H9 (cell line): ENCODE data around the gene INPP5A. TPM values are rescaled to one million over a fixed set of nuclear protein-coding genes. Genes with fewer than 3 reads are reported as not detected.

Source experiments
- DNase-seq: peaks from one replicate; pipeline ENCODE4 v3.0.0-alpha.2; 2017
- H2AFZ ChIP-seq: one replicate; pipeline ENCODE4 v1.6.1; 2013; ENCODE audit warnings: mild to moderate bottlenecking, low read length, control low read depth, moderate library complexity
- H2AK5ac ChIP-seq: 2 replicates; pipeline ENCODE4 v1.6.1; 2013; ENCODE audit warnings: low read length, control low read depth, mixed read lengths; ENCODE audit not compliant: insufficient read length
- H2BK120ac ChIP-seq: one replicate; pipeline ENCODE4 v1.6.1; 2013; ENCODE audit warnings: low read depth, mild to moderate bottlenecking, low read length, control low read depth, inconsistent platforms; ENCODE audit not compliant: poor library complexity, severe bottlenecking
- H2BK12ac ChIP-seq: 2 replicates; pipeline ENCODE4 v1.6.1; 2013; ENCODE audit warnings: low read length, control low read depth, mixed read lengths, low read depth; ENCODE audit not compliant: insufficient read length
- H2BK15ac ChIP-seq: 2 replicates; pipeline ENCODE4 v1.6.1; 2013; ENCODE audit warnings: low read depth, low read length, control low read depth
- H2BK20ac ChIP-seq: one replicate; pipeline ENCODE4 v1.6.1; 2013; ENCODE audit warnings: low read depth, mild to moderate bottlenecking, low read length, control low read depth, inconsistent platforms; ENCODE audit not compliant: poor library complexity, severe bottlenecking
- H2BK5ac ChIP-seq: 2 replicates; pipeline ENCODE4 v1.6.1; 2013; ENCODE audit warnings: low read length, control low read depth, mixed read lengths; ENCODE audit not compliant: insufficient read length
- H3K14ac ChIP-seq: 2 replicates; pipeline ENCODE4 v1.6.1; 2013; ENCODE audit warnings: low read length, control low read depth; ENCODE audit not compliant: insufficient read depth
- H3K18ac ChIP-seq: 2 replicates; pipeline ENCODE4 v1.6.1; 2013; ENCODE audit warnings: low read depth, mild to moderate bottlenecking, mixed read lengths, low read length, control low read depth; ENCODE audit not compliant: insufficient read length
- H3K23ac ChIP-seq: 2 replicates; pipeline ENCODE4 v1.6.1; 2013; ENCODE audit warnings: low read length, control low read depth, mixed read lengths, low read depth; ENCODE audit not compliant: insufficient read length
- H3K23me2 ChIP-seq: 2 replicates; pipeline ENCODE4 v1.6.1; 2013; ENCODE audit warnings: low read depth, mild to moderate bottlenecking, mixed read lengths, low read length, control low read depth; ENCODE audit not compliant: insufficient read length, poor library complexity, severe bottlenecking
- H3K27ac ChIP-seq: 2 replicates; pipeline ENCODE4 v1.5.1; 2013; ENCODE audit warnings: low read length, control low read depth, mixed read lengths, low read depth; ENCODE audit not compliant: insufficient read length
- H3K27me3 ChIP-seq: 2 replicates; pipeline ENCODE4 v1.6.1; 2013; ENCODE audit warnings: low read length, control low read depth, inconsistent platforms; ENCODE audit not compliant: insufficient read depth
- H3K4ac ChIP-seq: 2 replicates; pipeline ENCODE4 v1.6.1; 2013; ENCODE audit warnings: low read depth, mild to moderate bottlenecking, control low read depth, inconsistent platforms, low read length, moderate library complexity
- H3K4me1 ChIP-seq: 2 replicates; pipeline ENCODE4 v1.6.1; 2013; ENCODE audit warnings: low read length, control low read depth, inconsistent platforms; ENCODE audit not compliant: insufficient read depth
- H3K4me2 ChIP-seq: 2 replicates; pipeline ENCODE4 v1.6.1; 2013; ENCODE audit warnings: low read length, control low read depth, mixed read lengths; ENCODE audit not compliant: insufficient read length, insufficient read depth
- H3K56ac ChIP-seq: 2 replicates; pipeline ENCODE4 v1.6.1; 2013; ENCODE audit warnings: low read depth, mild to moderate bottlenecking, mixed read lengths, low read length, control low read depth; ENCODE audit not compliant: insufficient read length
- H3K79me1 ChIP-seq: 2 replicates; pipeline ENCODE4 v1.6.1; 2013; ENCODE audit warnings: low read depth, mild to moderate bottlenecking, moderate library complexity, low read length, control low read depth, inconsistent platforms; ENCODE audit not compliant: insufficient read depth, poor library complexity, severe bottlenecking
- H3K79me2 ChIP-seq: 2 replicates; pipeline ENCODE4 v1.6.1; 2013; ENCODE audit warnings: low read length, control low read depth, inconsistent platforms; ENCODE audit not compliant: insufficient read depth
- H3K9ac ChIP-seq: 2 replicates; pipeline ENCODE4 v1.6.1; 2013; ENCODE audit warnings: low read length, control low read depth, mixed read lengths; ENCODE audit not compliant: insufficient read length; ENCODE audit errors: extremely low read depth
- H3K9me3 ChIP-seq: one replicate; pipeline ENCODE4 v1.6.1; 2013; ENCODE audit warnings: low read depth, low read length, inconsistent platforms; ENCODE audit not compliant: control insufficient read depth
- H3T11ph ChIP-seq: one replicate; pipeline ENCODE4 v1.6.1; 2013; ENCODE audit warnings: mild to moderate bottlenecking, low read length, control low read depth, inconsistent platforms
- H4K20me1 ChIP-seq: one replicate; pipeline ENCODE4 v1.6.1; 2013; ENCODE audit not compliant: control insufficient read depth, insufficient read length, insufficient read depth
- H4K5ac ChIP-seq: 2 replicates; pipeline ENCODE4 v1.6.1; 2013; ENCODE audit warnings: low read depth, mild to moderate bottlenecking, mixed read lengths, low read length, control low read depth; ENCODE audit not compliant: insufficient read length
- H4K8ac ChIP-seq: replicated peaks from 2 replicates; pipeline ENCODE4 v1.6.1; 2013; ENCODE audit warnings: low read length, control low read depth, mixed read lengths, low read depth; ENCODE audit not compliant: insufficient read length
- H4K91ac ChIP-seq: 2 replicates; pipeline ENCODE4 v1.6.1; 2013; ENCODE audit warnings: low read depth, mild to moderate bottlenecking, moderate library complexity, mixed read lengths, low read length, control low read depth; ENCODE audit not compliant: insufficient read length
- H3K27ac Mint-ChIP-seq, 3 experiments: 2 replicates in 2 of 3; 3 replicates in 1 of 3; pipeline ENCODE4 v1.8.0; 2020 to 2021; ENCODE audit warnings: mixed read lengths in 3 of 3, mild to moderate bottlenecking in 1 of 3, moderate library complexity in 1 of 3
- H3K27me3 Mint-ChIP-seq: 2 replicates; pipeline ENCODE4 v1.8.0; 2021; ENCODE audit warnings: low read depth, mild to moderate bottlenecking, moderate library complexity, mixed read lengths
- H3K36me3 Mint-ChIP-seq, 3 experiments: 2 replicates in 2 of 3; 3 replicates in 1 of 3; pipeline ENCODE4 v1.8.0; 2020 to 2021; ENCODE audit warnings: low read depth in 3 of 3, mixed read lengths in 3 of 3; ENCODE audit not compliant: insufficient read depth in 1 of 3
- H3K4me1 Mint-ChIP-seq, 2 experiments: 2 replicates each; pipeline ENCODE4 v1.8.0; 2020; ENCODE audit warnings: mixed read lengths in 2 of 2
- H3K4me3 Mint-ChIP-seq, 2 experiments: 2 replicates in 1 of 2; 3 replicates in 1 of 2; pipeline ENCODE4 v1.8.0; 2020 to 2021; ENCODE audit warnings: mild to moderate bottlenecking in 2 of 2, mixed read lengths in 2 of 2, moderate library complexity in 1 of 2
- H3K9me3 Mint-ChIP-seq, 2 experiments: 2 replicates in 1 of 2; 3 replicates in 1 of 2; pipeline ENCODE4 v1.8.0; 2020; ENCODE audit warnings: mild to moderate bottlenecking in 2 of 2, mixed read lengths in 2 of 2, moderate library complexity in 1 of 2
- WGBS: extraction: QIAGEN DNeasy Blood & Tissue Kit; methylation state at CpG from one replicate; pipeline ENCODE4 v1.1.7; 2013; ENCODE audit warnings: missing lambda C conversion rate, low lambda C conversion rate, mixed read lengths; ENCODE audit not compliant: insufficient read length; ENCODE audit errors: extremely low coverage; 5-methylcytosine and 5-hydroxymethylcytosine counted together
- total RNA-seq: library from RNA; stranded (reverse); gene quantifications from 2 replicates; pipeline ENCODE4 v1.2.1, GENCODE V29; 2021
- TF ChIP-seq, protein P1 (sequence below): fragments of 200-600 bp; sonication (generic); conservative IDR thresholded peaks from 3 replicates; pipeline ENCODE4 v1.8.0; 2021; ENCODE audit warnings: antibody characterized with exemption, mild to moderate bottlenecking

Gene INPP5A
- total RNA-seq, 1 experiment from 2014 or later = 17.7 TPM

DNA sequence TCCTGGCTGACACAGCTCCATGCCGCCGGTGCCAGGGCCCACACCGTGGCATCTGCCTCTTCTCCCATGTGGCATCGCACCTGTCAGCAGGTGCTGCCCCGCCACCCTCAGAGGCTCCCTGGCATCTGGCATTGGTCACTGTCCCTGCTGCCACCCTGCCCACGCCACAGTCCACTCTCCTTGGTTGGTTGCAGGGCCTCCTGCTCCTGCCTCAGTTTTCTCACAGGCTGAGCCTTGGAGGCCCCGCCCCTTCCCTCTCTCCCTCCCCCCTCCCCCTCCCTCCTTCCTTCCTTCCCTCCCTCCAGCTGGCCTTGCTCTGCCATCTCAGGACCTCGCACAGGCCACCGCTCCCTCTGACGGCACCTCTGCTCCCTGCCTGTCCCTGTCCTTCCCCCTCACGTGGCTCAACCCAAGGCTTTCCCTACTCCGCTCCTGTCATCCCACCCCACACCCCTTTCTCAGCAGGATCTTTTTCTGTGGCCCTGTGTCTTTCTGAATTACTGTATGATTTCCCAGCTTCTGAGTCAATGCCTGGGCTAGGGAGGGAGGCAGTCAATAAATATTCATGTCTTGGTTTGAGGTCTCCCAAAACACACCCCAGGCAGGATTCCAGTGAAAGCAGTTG, 87.4 kb downstream of the INPP5A start:
- Mint-ChIP-seq H3K4me3 (no peak overlapping the region), H3K27me3 (peaks cover 26% of the 10 kb centered on the region), H3K27ac (peak overlapping the region in 1 of 3 experiments; percentile 62; a peak in 3 of 7 replicates), H3K9me3 (peaks cover 21 to 23% of the 10 kb centered on the region in 2 experiments), H3K4me1 (peaks cover 12 to 23% of the 10 kb centered on the region in 2 experiments), H3K36me3 (peaks cover 12 to 15% (median 15%) of the 10 kb centered on the region in 3 experiments)
- WGBS = no CpG with 5 or more reads among the region's 12 CpGs
- H2BK15ac ChIP-seq = no peak overlapping the region
- no peak overlapping the region for H4K8ac ChIP-seq
- H3K4ac ChIP-seq = no peak overlapping the region
- H4K20me1 ChIP-seq = no peaks in the 10 kb centered on the region
- no peak overlapping the region for H2AK5ac ChIP-seq
- H3K23me2 ChIP-seq = peaks cover 2% of the 10 kb centered on the region
- no peaks in the 10 kb centered on the region; the same call in 1 of the 2 replicates for H3K4me1 ChIP-seq
- H2AFZ ChIP-seq = no peak overlapping the region
- H2BK20ac ChIP-seq = no peak overlapping the region
- DNase-seq = peak; percentile 44
- H3K27ac ChIP-seq = no peak overlapping the region
- TF ChIP-seq, protein P1, sequence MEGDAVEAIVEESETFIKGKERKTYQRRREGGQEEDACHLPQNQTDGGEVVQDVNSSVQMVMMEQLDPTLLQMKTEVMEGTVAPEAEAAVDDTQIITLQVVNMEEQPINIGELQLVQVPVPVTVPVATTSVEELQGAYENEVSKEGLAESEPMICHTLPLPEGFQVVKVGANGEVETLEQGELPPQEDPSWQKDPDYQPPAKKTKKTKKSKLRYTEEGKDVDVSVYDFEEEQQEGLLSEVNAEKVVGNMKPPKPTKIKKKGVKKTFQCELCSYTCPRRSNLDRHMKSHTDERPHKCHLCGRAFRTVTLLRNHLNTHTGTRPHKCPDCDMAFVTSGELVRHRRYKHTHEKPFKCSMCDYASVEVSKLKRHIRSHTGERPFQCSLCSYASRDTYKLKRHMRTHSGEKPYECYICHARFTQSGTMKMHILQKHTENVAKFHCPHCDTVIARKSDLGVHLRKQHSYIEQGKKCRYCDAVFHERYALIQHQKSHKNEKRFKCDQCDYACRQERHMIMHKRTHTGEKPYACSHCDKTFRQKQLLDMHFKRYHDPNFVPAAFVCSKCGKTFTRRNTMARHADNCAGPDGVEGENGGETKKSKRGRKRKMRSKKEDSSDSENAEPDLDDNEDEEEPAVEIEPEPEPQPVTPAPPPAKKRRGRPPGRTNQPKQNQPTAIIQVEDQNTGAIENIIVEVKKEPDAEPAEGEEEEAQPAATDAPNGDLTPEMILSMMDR = no peak
- H3K9ac ChIP-seq = no peak overlapping the region
- peaks cover 4% of the 10 kb centered on the region for H3K9me3 ChIP-seq
- no peak overlapping the region for H4K91ac ChIP-seq
- no peak overlapping the region for H4K5ac ChIP-seq
- H3K23ac ChIP-seq = no peak overlapping the region
- no peaks in the 10 kb centered on the region for H3K79me2 ChIP-seq
- no peaks in the 10 kb centered on the region; the same call in 1 of the 2 replicates for H3K27me3 ChIP-seq
- H2BK5ac ChIP-seq = no peak overlapping the region
- no peak overlapping the region for H2BK12ac ChIP-seq
- H3K56ac ChIP-seq = no peak overlapping the region
- no peaks in the 10 kb centered on the region for H3K79me1 ChIP-seq
- H3K4me2 ChIP-seq = no peak overlapping the region
- no peak overlapping the region for H3K18ac ChIP-seq
- H2BK120ac ChIP-seq = no peak overlapping the region
- no peak overlapping the region for H3K14ac ChIP-seq
- H3T11ph ChIP-seq = no peak overlapping the region
